ENCODE results near the gene SORCS1. TPM values are rescaled to one million over a fixed set of nuclear protein-coding genes. Genes with fewer than 3 reads are reported as not detected.

SORCS1 gene
- total RNA-seq, 1 experiment from 2014 or later = 0.11 TPM

- Histone ChIP-seq H3K27ac (ENCODE audit: low read length) (no peak overlapping the region), H3K27me3 (ENCODE audit: low read length) (peaks cover 21% of the 10 kb centered on the region), H3K79me2 (ENCODE audit: low read length) (no peaks in the 10 kb centered on the region), H3K4me3 (ENCODE audit: low read length) (no peak overlapping the region), H3F3A (ENCODE audit: low read length, unreplicated experiment) (no peaks in the 10 kb centered on the region), H3K9me3 (ENCODE audit: low read length) (no peaks in the 10 kb centered on the region), H4K20me1 (ENCODE audit: low read length) (no peaks in the 10 kb centered on the region), H3K36me3 (ENCODE audit: low read depth, low read length) (no peaks in the 10 kb centered on the region), H3K4me1 (ENCODE audit: insufficient read depth, low read length) (no peaks in the 10 kb centered on the region), H3K4me2 (ENCODE audit: low read length) (no peak overlapping the region), H2AFZ (ENCODE audit: low read length) (no peak overlapping the region), H3K9ac (ENCODE audit: low read length) (no peak overlapping the region), H3K9me2 (replicated peaks; ENCODE audit: low read length) (no peaks in the 10 kb centered on the region)
- intact Hi-C loops (cut with micrococcal nuclease) = no loop called here
- ChIA-PET CTCF (no interaction called here), POLR2A (ENCODE audit: unreplicated experiment) (no interaction called here)
- ATAC-seq (no peak), DNase-seq (no peak)
- no TSS peak for BruUV-seq (replicated peaks)
- no peak for TF ChIP-seq EZH2 (IDR thresholded peaks at IDR 0.05; ENCODE audit: low read length, unreplicated experiment)
- TF ChIP-seq EZH2phosphoT487 (IDR thresholded peaks at IDR 0.05; ENCODE audit: borderline replicate concordance, low read length) = no peak
- TF ChIP-seq CTCF (conservative IDR thresholded peaks at IDR 0.05; ENCODE audit: low read depth, low read length) = no peak
Measured at GRCh38 chr10:106973288-106973687, 191.2 kb downstream of the SORCS1 start.

GRCh38 chr10:106972381-106972780, 192.1 kb downstream of the SORCS1 start:
- no peak for ATAC-seq
- Histone ChIP-seq H3K27ac (ENCODE audit: low read length) (no peak overlapping the region), H3K27me3 (ENCODE audit: low read length) (peaks cover 26% of the 10 kb centered on the region), H3K9me3 (ENCODE audit: low read length) (no peaks in the 10 kb centered on the region), H3K4me2 (ENCODE audit: low read length) (no peak overlapping the region), H2AFZ (ENCODE audit: low read length) (no peak overlapping the region), H3K4me1 (ENCODE audit: insufficient read depth, low read length) (no peaks in the 10 kb centered on the region), H3F3A (ENCODE audit: low read length, unreplicated experiment) (no peaks in the 10 kb centered on the region), H3K79me2 (ENCODE audit: low read length) (no peaks in the 10 kb centered on the region), H3K9me2 (replicated peaks; ENCODE audit: low read length) (no peaks in the 10 kb centered on the region), H3K36me3 (ENCODE audit: low read depth, low read length) (no peaks in the 10 kb centered on the region), H3K4me3 (ENCODE audit: low read length) (no peak overlapping the region), H3K9ac (ENCODE audit: low read length) (no peak overlapping the region), H4K20me1 (ENCODE audit: low read length) (no peaks in the 10 kb centered on the region)
- intact Hi-C loops (cut with micrococcal nuclease) = no loop called here
- CTCF ChIA-PET = no interaction called here
- TF ChIP-seq EZH2phosphoT487 (IDR thresholded peaks at IDR 0.05; ENCODE audit: borderline replicate concordance, low read length) (no peak), EZH2 (IDR thresholded peaks at IDR 0.05; ENCODE audit: low read length, unreplicated experiment) (no peak), CTCF (conservative IDR thresholded peaks at IDR 0.05; ENCODE audit: low read depth, low read length) (no peak)
- DNase-seq = no peak
- POLR2A ChIA-PET (ENCODE audit: unreplicated experiment) = interaction anchor here (0.6 kb wide), 1 partner anchor 226 kb away, joined by 3 read pairs; no protein-coding TSS in a partner anchor
- no TSS peak for BruUV-seq (replicated peaks)

GRCh38 chr10:106971411-106971831, 193.1 kb downstream of the SORCS1 start:
- H3K4me3 ChIP-seq (ENCODE audit: low read length) = no peak overlapping the region
- no peaks in the 10 kb centered on the region for H3K9me3 ChIP-seq (ENCODE audit: low read length)
- ATAC-seq (no peak), DNase-seq (no peak)
- intact Hi-C loops (cut with micrococcal nuclease) = no loop called here
- no peak overlapping the region for H3K27ac ChIP-seq (ENCODE audit: low read length)
- H3K9ac ChIP-seq (ENCODE audit: low read length) = no peak overlapping the region
- TF ChIP-seq CTCF (conservative IDR thresholded peaks at IDR 0.05; ENCODE audit: low read depth, low read length) = no peak
- no peak for TF ChIP-seq EZH2phosphoT487 (IDR thresholded peaks at IDR 0.05; ENCODE audit: borderline replicate concordance, low read length)
- no peaks in the 10 kb centered on the region for H3F3A ChIP-seq (ENCODE audit: low read length, unreplicated experiment)
- no peaks in the 10 kb centered on the region for H3K4me1 ChIP-seq (ENCODE audit: insufficient read depth, low read length)
- ChIA-PET CTCF (no interaction called here), POLR2A (ENCODE audit: unreplicated experiment) (no interaction called here)
- H2AFZ ChIP-seq (ENCODE audit: low read length) = no peak overlapping the region
- H3K4me2 ChIP-seq (ENCODE audit: low read length) = no peak overlapping the region
- H3K27me3 ChIP-seq (ENCODE audit: low read length) = peaks cover 30% of the 10 kb centered on the region
- H3K9me2 ChIP-seq (replicated peaks; ENCODE audit: low read length) = no peaks in the 10 kb centered on the region
- H3K36me3 ChIP-seq (ENCODE audit: low read depth, low read length) = no peaks in the 10 kb centered on the region
- no TSS peak for BruUV-seq (replicated peaks)
- H3K79me2 ChIP-seq (ENCODE audit: low read length) = no peaks in the 10 kb centered on the region
- no peaks in the 10 kb centered on the region for H4K20me1 ChIP-seq (ENCODE audit: low read length)
